Mesothelial cell of epicardium (in vitro differentiated cells): ENCODE results near the gene SNAPIN. TPM values are rescaled to one million over a fixed set of nuclear protein-coding genes. Genes with fewer than 3 reads are reported as not detected.

Experiments
- DNase-seq, 2 experiments: peaks; one replicate each; pipeline ENCODE4 v3.0.0; 2021; ENCODE audit warnings: low spot score in 2 of 2; ENCODE audit not compliant: unreplicated experiment in 2 of 2
- H3K27ac Mint-ChIP-seq: 2 replicates; pipeline ENCODE4 v1.8.0; 2021; ENCODE audit warnings: mixed read lengths
- H3K27me3 Mint-ChIP-seq: 2 replicates; pipeline ENCODE4 v1.8.0; 2021; ENCODE audit warnings: low read depth, mixed read lengths
- H3K36me3 Mint-ChIP-seq: 2 replicates; pipeline ENCODE4 v1.8.0; 2021; ENCODE audit warnings: mixed read lengths
- H3K4me1 Mint-ChIP-seq: 2 replicates; pipeline ENCODE4 v1.8.0; 2021; ENCODE audit warnings: mixed read lengths
- H3K4me3 Mint-ChIP-seq: 2 replicates; pipeline ENCODE4 v1.8.0; 2021; ENCODE audit warnings: mild to moderate bottlenecking, moderate library complexity, mixed read lengths
- H3K9me3 Mint-ChIP-seq: 2 replicates; pipeline ENCODE4 v1.8.0; 2021; ENCODE audit warnings: mixed read lengths
- CTCF ChIP-seq: fragments of 200-600 bp; sonication (generic); IDR thresholded peaks from one replicate; pipeline ENCODE4 v1.5.0; 2021; ENCODE audit warnings: antibody characterized with exemption; ENCODE audit not compliant: unreplicated experiment
- total RNA-seq: library from RNA; stranded (reverse); gene quantifications from 3 replicates; pipeline ENCODE4 v1.2.1, GENCODE V29; 2021

Gene SNAPIN
- total RNA-seq, 1 donor from 2014 or later: 34.6 TPM

DNA sequence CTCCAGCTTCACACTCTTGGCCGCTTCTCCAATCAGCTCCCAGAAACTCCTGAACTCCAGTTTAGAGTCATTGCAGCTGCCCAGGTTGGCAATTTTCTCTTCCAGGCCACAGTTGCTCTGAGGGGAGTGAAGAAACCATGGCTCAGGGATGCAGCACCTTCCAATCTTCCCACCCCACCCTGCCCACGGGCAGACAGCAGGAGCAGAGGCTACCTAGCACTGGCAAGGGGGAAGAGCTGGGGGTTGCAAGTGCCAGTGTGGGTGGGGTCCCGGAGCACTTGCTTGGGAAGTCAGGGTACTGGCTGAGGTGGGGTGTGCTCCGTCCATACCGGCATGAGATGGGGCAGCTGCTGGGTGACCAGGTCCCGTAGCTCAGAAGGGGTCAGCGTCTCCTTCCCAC is 43.6 kb upstream of the SNAPIN start:
- Mint-ChIP-seq H3K27ac (no peak overlapping the region), H3K4me3 (no peak overlapping the region)

GRCh38 chr1:153615406-153615805 is 43.1 kb upstream of the SNAPIN start:
- Mint-ChIP-seq H3K27me3 (no peaks in the 10 kb centered on the region), H3K4me3 (no peak overlapping the region), H3K36me3 (peaks cover 14% of the 10 kb centered on the region), H3K9me3 (no peaks in the 10 kb centered on the region), H3K27ac (no peak overlapping the region), H3K4me1 (peaks cover 51% of the 10 kb centered on the region)
- no peak for TF ChIP-seq CTCF
- DNase-seq: no peak

More for the DNA sequence above, 43.6 kb upstream of the SNAPIN start:
- peaks cover 56% of the 10 kb centered on the region for H3K4me1 Mint-ChIP-seq
- no peaks in the 10 kb centered on the region for H3K27me3 Mint-ChIP-seq
- no peak for DNase-seq
- TF ChIP-seq CTCF: no peak
- peaks cover 11% of the 10 kb centered on the region for H3K36me3 Mint-ChIP-seq
- H3K9me3 Mint-ChIP-seq: no peaks in the 10 kb centered on the region

DNA sequence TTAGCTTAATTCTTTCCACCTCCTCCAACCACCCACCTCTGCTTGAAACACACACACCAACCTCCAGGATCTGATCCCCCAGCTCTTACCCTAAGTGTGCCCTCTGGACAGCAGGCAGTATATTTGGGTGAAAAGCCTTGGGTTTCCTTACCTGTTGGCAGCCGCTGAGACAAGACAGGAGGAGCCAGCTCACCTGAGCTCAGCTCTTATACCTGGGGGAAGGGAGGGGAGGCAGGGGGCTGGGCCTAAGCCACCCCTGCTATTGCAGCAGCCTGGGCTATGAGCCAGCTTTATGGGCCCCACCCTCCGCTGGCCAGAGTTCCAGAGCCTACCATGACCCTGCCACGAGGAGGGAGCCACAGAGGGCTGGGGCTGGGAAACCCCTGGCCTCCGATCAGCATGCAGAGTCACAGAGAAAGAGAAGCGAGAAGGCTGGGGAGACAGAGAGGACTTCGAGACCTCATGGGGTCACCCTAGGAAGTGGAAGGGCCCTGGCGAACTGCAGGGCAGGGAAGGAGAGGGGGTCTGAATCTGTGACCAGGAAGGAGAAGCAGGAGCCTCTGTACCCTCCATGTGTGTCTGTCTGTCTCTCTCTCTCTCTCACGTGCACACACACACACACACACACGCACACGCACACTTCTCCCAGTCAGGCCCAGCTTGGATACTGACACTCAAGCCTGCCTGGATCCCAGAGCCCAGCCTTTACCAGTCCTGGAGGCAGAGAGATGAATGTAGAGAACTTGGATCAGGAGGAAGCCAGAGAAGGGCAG is 42.2 kb upstream of the SNAPIN start, which contains the start of gene S100A14:
TSS of gene S100A14 (minus strand) at position 182 of the 773 bp plus-strand sequence. CDS start 467 bp downstream, outside the sequence.
- no peak for TF ChIP-seq CTCF
- no peak within 1 kb of the TSS for H3K4me3 Mint-ChIP-seq
- peaks cover 43% of the 10 kb centered on the region for H3K4me1 Mint-ChIP-seq
- no peaks in the 10 kb centered on the region for H3K27me3 Mint-ChIP-seq
- no peaks in the 10 kb centered on the region for H3K9me3 Mint-ChIP-seq
- peaks cover 18% of the 10 kb centered on the region for H3K36me3 Mint-ChIP-seq
- peak within 1 kb of the TSS; percentile 58 for H3K27ac Mint-ChIP-seq
- no peak for DNase-seq

GRCh38 chr1:153616917-153617311 is 41.6 kb upstream of the SNAPIN start:
- H3K4me3 Mint-ChIP-seq: no peak overlapping the region
- H3K27me3 Mint-ChIP-seq: no peaks in the 10 kb centered on the region
- H3K4me1 Mint-ChIP-seq: peaks cover 37% of the 10 kb centered on the region
- DNase-seq: no peak
- H3K36me3 Mint-ChIP-seq: peaks cover 18% of the 10 kb centered on the region
- no peak overlapping the region for H3K27ac Mint-ChIP-seq
- no peaks in the 10 kb centered on the region for H3K9me3 Mint-ChIP-seq
- TF ChIP-seq CTCF: no peak

DNA sequence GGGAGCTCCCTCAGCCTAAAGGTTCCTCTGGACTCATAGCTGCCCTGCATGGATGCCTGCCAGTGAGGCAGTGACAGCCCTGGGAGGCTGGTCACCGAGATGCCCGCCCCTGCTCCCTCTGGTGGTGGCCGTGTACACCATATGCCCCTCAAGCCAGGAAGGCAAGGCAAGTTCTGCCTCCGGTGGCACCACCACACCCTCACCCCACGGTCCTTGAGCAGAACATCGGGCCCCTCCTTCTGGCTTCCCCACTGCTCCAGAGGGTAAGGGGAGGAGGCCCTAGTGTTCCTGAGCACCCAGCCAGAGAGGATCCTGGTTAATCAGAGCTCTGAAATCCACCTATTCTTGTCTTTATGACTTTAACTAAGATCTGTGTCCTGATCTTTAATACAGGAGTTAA is 40.8 kb upstream of the SNAPIN start:
- TF ChIP-seq CTCF: no peak
- Mint-ChIP-seq H3K36me3 (peaks cover 22% of the 10 kb centered on the region), H3K27me3 (no peaks in the 10 kb centered on the region), H3K4me3 (no peak overlapping the region), H3K9me3 (no peaks in the 10 kb centered on the region), H3K4me1 (peaks cover 30% of the 10 kb centered on the region), H3K27ac (no peak overlapping the region)
- DNase-seq: no peak
